ENCODE data around the gene TUBA3E. TPM values are rescaled to one million over a fixed set of nuclear protein-coding genes. Genes with fewer than 3 reads are reported as not detected.
A peak's percentile ranks its signal among the peaks of the same experiment; 100 is the strongest.
"Not testable (repeated sequence)": the region's sequence is repeated elsewhere in the genome, so short reads cannot be mapped to it uniquely, and the experiment has no call there.

TUBA3E gene
- total RNA-seq, 2 experiments from 2014 or later: not detected

DNA sequence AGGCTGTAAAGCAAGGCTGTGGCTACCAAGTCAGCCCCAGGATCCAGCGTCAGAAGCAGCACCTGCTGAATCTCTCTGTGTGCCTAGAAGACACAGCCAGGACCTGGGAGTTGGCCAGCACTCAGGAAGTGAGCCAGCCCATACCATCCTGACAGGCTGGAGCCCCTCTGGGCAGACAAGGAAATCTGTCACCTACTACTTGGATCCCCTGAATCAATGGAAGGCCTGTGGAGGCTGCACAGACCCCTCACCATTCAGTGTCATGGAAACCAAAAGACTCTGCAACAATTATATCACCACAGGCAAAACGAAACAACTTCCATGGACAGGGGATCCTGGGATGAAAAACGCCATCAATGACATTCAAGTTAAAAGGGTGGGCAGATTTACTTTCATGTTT is 31.6 kb downstream of the TUBA3E start:
- H3K27me3 Mint-ChIP-seq, H3K4me3 Mint-ChIP-seq, DNase-seq, CTCF ChIA-PET, POLR2A ChIA-PET, H3K9me3 Mint-ChIP-seq, H3K27ac Mint-ChIP-seq: not testable (repeated sequence)
- peaks cover 60% of the 10 kb centered on the region for H3K36me3 Mint-ChIP-seq (ENCODE audit: low read depth)
- peaks cover 37% of the 10 kb centered on the region for H3K4me1 Mint-ChIP-seq

DNA sequence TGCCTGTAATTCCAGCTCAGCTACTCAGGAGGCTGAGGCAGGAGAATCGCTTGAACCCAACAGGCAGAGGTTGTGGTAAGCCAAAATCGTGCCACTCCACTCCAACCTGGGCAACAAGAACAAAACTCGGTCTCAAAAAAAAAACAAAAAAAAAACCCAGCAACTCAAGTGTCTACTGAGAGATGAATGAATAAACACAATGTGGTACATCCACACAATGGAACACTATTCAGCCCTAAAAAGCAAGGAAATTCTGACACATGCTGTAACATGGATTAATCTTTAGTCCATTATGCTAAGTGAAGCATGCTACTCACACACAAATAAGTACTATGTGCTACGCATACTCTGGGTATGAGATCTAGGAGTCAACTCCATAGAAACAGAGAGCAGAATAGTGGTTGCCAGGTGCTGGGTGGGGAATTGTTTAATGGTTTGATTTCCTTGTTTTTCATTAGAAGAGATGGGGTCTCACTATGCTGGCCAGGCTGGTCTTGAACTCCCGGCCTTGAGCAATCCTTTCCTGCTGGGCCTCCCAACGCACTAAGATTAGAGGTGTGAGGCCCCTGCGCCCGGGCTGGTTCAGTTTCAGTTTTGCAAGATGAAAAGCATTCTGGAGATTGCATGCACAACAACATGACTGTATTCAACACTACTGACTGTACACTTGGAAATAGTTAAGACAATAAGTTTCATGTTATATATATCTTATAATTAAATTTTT is 32.8 kb downstream of the TUBA3E start:
- Mint-ChIP-seq H3K27me3 (no peaks in the 10 kb centered on the region), H3K9me3 (no peaks in the 10 kb centered on the region), H3K36me3 (ENCODE audit: low read depth) (peaks cover 57% of the 10 kb centered on the region), H3K4me1 (peaks cover 33% of the 10 kb centered on the region), H3K27ac (no peak overlapping the region), H3K4me3 (no peak overlapping the region)
- ChIA-PET POLR2A (no interaction called here), CTCF (no interaction called here)
- no peak for DNase-seq

DNA sequence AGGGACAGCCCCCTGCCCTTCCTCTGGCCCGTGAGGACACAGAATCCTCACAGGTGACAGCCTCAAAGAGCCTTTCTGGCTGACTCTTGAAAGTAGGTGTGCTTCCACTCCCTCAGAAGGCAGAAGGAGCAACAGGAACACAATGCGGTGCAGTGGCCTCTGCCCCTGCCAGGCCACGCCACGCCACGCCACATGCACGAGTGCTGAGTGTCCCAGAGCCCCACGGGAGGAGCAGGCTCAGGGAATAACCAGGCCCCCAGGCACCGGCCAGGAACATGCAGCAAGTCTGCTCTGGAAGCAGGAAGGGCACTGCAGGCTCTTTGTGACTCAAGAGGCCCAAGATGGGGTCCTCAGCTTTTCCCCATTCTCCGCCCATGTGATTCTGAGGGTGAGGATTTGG is 35.3 kb downstream of the TUBA3E start:
- Mint-ChIP-seq H3K27ac (no peak overlapping the region), H3K27me3 (no peaks in the 10 kb centered on the region), H3K4me1 (peaks cover 29% of the 10 kb centered on the region)

DNA sequence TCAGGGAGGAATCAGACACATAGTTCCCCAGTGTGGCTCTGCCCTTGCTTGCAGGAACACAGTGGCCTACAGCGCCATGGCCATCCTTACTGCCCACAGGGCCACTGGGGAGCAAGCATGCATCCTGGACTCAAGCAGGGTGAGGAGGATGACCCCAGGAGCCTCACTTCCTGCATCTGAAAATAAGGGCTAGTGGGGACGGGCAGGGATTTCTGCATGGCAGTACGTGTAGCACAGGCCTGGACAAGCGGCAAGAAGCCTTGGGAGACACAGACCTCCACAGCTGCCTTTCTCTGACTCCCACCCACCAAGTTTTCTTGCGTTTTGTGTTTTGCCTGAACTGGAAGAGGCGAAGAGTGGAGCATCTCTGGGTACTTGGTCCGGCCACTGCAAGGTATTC is 35.8 kb downstream of the TUBA3E start:
- H3K27ac Mint-ChIP-seq, POLR2A ChIA-PET, H3K27me3 Mint-ChIP-seq, H3K9me3 Mint-ChIP-seq, DNase-seq, H3K4me3 Mint-ChIP-seq, CTCF ChIA-PET: not testable (repeated sequence)
- Mint-ChIP-seq H3K4me1 (peaks cover 29% of the 10 kb centered on the region), H3K36me3 (ENCODE audit: low read depth) (peaks cover 37% of the 10 kb centered on the region)

More for the DNA sequence above, 35.3 kb downstream of the TUBA3E start:
- POLR2A ChIA-PET: no interaction called here
- CTCF ChIA-PET: no interaction called here
- Mint-ChIP-seq H3K36me3 (ENCODE audit: low read depth) (peaks cover 41% of the 10 kb centered on the region), H3K4me3 (no peak overlapping the region), H3K9me3 (no peaks in the 10 kb centered on the region)
- no peak for DNase-seq

DNA sequence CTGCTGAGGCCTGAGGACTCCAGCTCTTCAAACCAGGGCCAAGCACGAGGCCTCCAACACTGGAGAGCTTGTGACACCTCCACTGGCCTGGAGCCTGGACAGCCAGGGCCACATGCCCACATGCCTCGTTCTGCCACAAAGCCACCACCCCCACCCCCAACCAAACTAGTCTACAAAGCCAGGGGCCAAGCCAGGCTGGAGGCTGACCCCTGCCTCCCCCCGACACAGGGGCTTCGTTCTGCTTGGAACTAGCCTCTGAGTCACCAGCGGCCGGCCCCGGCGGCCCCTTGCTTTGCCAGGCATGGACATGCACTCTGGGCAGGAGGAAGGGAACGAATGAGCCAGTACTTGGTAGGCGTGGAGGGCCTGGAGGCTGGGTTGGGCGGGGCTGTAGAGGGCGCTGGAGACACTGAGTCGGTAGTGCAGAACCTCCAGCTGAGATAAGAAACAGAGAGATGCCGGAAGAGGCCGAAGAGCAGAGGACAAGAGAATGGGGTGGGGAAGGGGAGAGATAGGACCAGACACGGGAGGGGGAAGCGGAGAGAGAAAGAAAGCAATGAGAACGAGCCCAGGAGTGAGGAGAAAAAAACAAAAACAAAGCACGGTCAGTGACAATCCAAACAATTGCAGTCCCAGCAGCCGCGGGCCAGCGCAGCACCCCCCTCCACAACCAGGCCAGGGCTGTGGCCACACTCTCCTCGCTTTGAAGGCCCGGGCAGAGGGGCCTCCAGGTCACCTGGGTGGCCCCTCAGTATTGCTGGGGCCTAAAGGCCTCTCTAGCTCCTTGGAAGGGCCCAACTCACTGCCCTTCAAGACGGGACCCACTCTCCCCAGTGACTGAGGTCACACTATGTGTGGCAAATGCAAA is 37.2 kb downstream of the TUBA3E start:
- H3K9me3 Mint-ChIP-seq, CTCF ChIA-PET, DNase-seq, H3K27me3 Mint-ChIP-seq, H3K4me3 Mint-ChIP-seq, H3K27ac Mint-ChIP-seq: not testable (repeated sequence)
- Mint-ChIP-seq H3K4me1 (peaks cover 26% of the 10 kb centered on the region), H3K36me3 (ENCODE audit: low read depth) (peaks cover 26% of the 10 kb centered on the region)
- POLR2A ChIA-PET: interaction anchor here (1.0 kb wide), 1 partner anchor 21 kb away, joined by 3 read pairs; the partner anchor contains the start of genes MZT2B and SMPD4

DNA sequence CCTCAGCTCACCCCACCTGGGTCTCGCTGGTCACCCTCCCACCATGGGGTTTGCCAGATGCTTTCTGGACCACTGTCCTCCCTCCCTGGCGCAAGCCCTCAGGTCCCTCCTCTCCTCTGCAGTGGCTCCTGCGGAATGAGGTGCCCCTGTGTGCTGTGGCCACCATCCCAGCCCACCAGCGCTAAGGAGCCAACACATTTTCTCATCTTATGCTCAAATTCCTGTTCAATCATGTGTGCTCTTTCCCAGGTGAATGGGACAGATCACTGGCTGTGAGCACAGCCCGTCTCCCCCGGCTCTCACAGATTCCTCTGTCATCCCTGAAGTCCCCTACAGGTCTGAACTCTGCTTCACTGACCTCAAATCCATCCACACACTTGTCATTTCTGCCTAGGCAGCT is 38.1 kb downstream of the TUBA3E start:
- POLR2A ChIA-PET: no interaction called here
- H3K36me3 Mint-ChIP-seq (ENCODE audit: low read depth): peaks cover 19% of the 10 kb centered on the region
- H3K27ac Mint-ChIP-seq: peak overlapping the region; percentile 38

DNA sequence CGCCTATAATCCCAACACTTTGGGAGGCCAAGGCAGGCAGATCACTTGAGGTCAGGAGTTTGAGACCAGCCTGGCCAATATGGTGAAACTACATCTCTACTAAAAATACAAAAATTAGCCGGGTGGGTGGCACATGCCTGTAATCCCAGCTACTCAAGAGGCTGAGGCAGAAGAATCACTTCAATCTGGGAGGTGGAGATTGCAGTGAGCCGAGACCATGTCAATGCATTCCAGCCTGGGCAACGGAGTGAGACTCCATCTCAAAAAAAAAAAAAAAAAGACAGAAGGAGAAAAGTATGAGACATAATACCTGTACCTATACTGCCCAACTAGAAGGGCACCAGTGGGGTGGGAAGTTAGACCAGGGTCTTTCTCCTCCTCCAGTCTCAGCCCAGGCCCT is 38.9 kb downstream of the TUBA3E start:
- H3K4me3 Mint-ChIP-seq, H3K27me3 Mint-ChIP-seq, H3K9me3 Mint-ChIP-seq, POLR2A ChIA-PET, H3K27ac Mint-ChIP-seq, DNase-seq: not testable (repeated sequence)
- peaks cover 14% of the 10 kb centered on the region for H3K36me3 Mint-ChIP-seq (ENCODE audit: low read depth)
- peaks cover 23% of the 10 kb centered on the region for H3K4me1 Mint-ChIP-seq
- CTCF ChIA-PET: interaction anchor here (0.6 kb wide), 1 partner anchor 18 kb away, joined by 4 read pairs; no protein-coding TSS in a partner anchor

More for the DNA sequence above, 38.1 kb downstream of the TUBA3E start:
- Mint-ChIP-seq H3K9me3 (no peaks in the 10 kb centered on the region), H3K27me3 (no peaks in the 10 kb centered on the region), H3K4me1 (peaks cover 23% of the 10 kb centered on the region), H3K4me3 (no peak overlapping the region)
- DNase-seq: no peak
- CTCF ChIA-PET: interaction anchor here (0.6 kb wide), 1 partner anchor 17 kb away, joined by 4 read pairs; no protein-coding TSS in a partner anchor

DNA sequence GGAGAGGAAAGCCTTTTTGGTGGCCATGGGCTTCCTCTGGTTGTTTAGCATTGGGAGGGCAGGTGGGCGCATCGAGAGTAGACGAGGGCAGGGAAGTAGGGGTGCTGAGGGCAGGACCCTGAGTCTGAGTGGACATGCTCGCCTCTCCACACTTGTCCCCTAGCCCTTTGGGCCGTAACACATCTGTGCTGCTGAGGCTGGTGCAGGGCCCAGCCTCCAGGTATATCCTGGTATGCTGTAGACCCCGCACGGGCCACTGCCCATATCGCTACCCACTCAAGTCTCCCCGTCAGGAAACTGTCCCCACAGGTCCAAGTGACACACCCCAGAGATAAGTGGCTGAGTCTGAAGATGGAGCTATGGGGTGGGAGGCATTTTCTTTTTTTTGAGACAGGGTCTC is 39.6 kb downstream of the TUBA3E start:
- POLR2A ChIA-PET: interaction anchor here (0.6 kb wide), 1 partner anchor 11 kb away, joined by 4 read pairs; no protein-coding TSS in a partner anchor
- no peaks in the 10 kb centered on the region for H3K9me3 Mint-ChIP-seq
- peak overlapping the region; percentile 75 for H3K27ac Mint-ChIP-seq
- CTCF ChIA-PET: no interaction called here
- DNase-seq: no peak
- peaks cover 23% of the 10 kb centered on the region for H3K4me1 Mint-ChIP-seq
- no peaks in the 10 kb centered on the region for H3K27me3 Mint-ChIP-seq
- peaks cover 13% of the 10 kb centered on the region for H3K36me3 Mint-ChIP-seq (ENCODE audit: low read depth)
- H3K4me3 Mint-ChIP-seq: no peak overlapping the region

DNA sequence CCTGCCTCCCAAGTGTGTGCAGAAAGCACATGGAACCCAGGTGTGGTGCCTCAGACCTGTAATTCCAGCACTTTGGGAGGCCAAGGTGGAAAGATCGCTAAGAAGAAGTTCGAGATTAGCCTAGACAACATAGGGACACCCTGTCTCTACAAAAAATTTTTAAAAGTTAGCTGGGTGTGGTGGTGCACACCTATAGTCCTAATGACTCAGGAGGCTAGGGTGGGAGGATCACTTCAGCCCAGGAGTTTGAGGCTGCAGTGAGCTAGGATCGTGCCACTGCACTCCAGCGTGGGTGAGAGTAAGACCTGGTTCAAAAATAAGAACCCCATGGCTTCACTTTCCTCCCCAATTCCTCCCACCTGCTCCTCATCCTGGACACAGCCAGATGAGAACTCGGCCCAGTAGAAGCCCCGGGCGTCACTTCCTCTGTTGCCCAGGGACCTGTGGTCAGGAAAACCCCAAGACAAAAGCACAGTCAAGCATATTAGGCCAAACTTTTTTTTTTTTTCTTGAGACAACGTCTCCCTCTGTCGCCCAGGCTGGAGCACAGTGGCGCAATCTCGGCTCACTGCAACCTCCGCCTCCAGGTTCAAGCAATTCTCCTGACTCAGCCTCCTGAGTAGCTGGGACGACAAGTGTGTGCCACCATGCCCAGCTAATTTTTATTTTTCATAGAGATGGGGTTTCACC is 40.3 kb downstream of the TUBA3E start:
- CTCF ChIA-PET, H3K9me3 Mint-ChIP-seq, H3K27me3 Mint-ChIP-seq, H3K4me3 Mint-ChIP-seq: not testable (repeated sequence)
- Mint-ChIP-seq H3K27ac (peak overlapping the region; percentile 75), H3K4me1 (peaks cover 23% of the 10 kb centered on the region), H3K36me3 (ENCODE audit: low read depth) (peaks cover 12% of the 10 kb centered on the region)
- DNase-seq: peak; percentile 44
- POLR2A ChIA-PET: interaction anchor here (0.6 kb wide), 1 partner anchor 10 kb away, joined by 4 read pairs; no protein-coding TSS in a partner anchor

DNA sequence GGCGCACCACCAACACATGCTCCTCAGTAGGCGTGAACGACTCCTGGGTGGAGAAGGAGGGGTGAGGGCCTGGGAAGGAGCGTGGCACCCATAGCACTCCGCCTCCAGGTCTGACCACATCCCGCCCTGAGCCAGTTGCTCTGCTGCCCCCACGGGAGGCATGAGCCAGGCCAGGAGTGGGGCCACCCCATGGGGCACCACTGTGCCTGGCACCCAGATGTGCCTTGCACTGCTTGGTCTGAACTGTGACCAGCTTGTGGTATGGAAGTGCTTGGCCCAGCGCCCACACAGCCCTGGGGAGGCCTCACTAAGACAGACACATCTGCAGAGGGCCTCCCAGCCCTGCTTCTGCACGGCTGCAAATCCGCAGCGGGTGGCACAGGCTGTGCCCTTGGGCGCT is 40.9 kb downstream of the TUBA3E start:
- H3K9me3 Mint-ChIP-seq; H3K27me3 Mint-ChIP-seq; CTCF ChIA-PET; H3K4me3 Mint-ChIP-seq; H3K36me3 Mint-ChIP-seq (ENCODE audit: low read depth); DNase-seq; POLR2A ChIA-PET: not testable (repeated sequence)
- peak overlapping the region; percentile 75 for H3K27ac Mint-ChIP-seq
- H3K4me1 Mint-ChIP-seq: peaks cover 23% of the 10 kb centered on the region

DNA sequence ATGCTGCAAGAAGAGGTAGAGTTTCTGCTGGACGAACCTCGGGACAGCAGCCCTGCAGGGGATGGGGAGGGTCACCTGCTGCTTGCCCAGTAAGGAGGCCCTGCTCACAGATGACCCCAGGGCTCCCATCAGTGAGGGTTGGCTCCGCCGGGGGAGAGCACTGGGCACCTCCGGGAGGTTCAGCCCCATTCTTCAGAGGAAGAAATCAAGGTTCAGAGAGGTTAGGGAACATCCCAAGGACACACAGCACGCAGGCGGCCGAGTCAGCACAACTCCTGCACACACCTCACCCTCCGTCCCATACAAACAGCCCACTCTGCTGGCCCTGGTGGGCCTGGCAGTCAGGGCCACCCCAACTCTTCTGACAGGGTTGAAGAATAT is 41.6 kb downstream of the TUBA3E start:
- no peak for DNase-seq
- CTCF ChIA-PET: interaction anchor here (1.4 to 1.9 kb wide), 2 partner anchors 25 to 176 kb away, joined by 5 to 12 read pairs; partner anchors contain the start of gene SMPD4
- Mint-ChIP-seq H3K4me1 (peaks cover 23% of the 10 kb centered on the region), H3K4me3 (no peak overlapping the region), H3K27me3 (no peaks in the 10 kb centered on the region), H3K36me3 (ENCODE audit: low read depth) (peaks cover 6% of the 10 kb centered on the region), H3K9me3 (no peaks in the 10 kb centered on the region), H3K27ac (no peak overlapping the region)
- POLR2A ChIA-PET: no interaction called here

DNA sequence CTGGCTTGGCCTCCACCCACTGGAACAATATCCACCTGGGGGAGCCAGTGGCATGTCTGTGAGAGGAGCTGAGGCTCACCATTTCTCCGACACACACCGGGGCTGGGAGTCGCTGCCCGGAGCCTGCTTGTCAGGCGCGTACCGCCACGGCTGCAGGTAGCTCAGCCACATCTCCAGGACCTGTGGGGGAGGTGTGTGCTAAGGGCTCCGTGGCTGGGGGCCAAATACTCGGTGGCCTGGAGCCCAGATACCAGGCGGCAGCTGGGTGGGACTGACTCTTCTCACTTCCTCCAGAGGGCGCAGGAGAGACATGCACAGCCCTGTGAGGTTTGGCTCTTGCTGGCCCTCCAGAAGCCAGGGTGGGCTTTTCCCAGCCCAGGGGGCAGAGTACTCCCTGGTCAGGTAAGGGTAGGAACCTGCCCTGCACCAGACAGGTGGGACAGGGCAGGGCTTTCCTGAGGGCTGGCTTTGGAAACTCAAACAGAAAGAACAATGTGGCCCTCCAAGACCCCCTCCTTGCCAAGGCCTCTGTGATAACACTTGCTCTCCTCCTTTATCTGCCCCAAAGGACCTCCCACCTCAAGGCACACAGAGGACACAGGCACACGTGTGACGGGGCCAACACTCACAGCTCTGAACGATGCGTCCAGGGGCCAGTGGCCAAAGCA is 42.1 kb downstream of the TUBA3E start:
- not testable (repeated sequence) for H3K27me3 Mint-ChIP-seq; H3K36me3 Mint-ChIP-seq (ENCODE audit: low read depth); H3K9me3 Mint-ChIP-seq; H3K4me3 Mint-ChIP-seq; DNase-seq; H3K27ac Mint-ChIP-seq
- ChIA-PET CTCF (interaction anchor here (1.4 to 1.9 kb wide), 2 partner anchors 25 to 177 kb away, joined by 5 to 12 read pairs; partner anchors contain the start of gene SMPD4), POLR2A (interaction anchor here (0.6 to 1.4 kb wide), 2 partner anchors 25 to 178 kb away, joined by 3 to 4 read pairs; partner anchors contain the start of gene SMPD4)
- peaks cover 23% of the 10 kb centered on the region for H3K4me1 Mint-ChIP-seq

Data from activated CD4-positive, alpha-beta memory T cell treated with anti-CD3 and anti-CD28 coated beads, Interleukin-2, amount 10 ng/mL, durations not matched to agents 7 days and 5 days (primary cell).